Measurements from ENCODE around the gene KIAA1671.
"Not testable (repeated sequence)": the region's sequence is repeated elsewhere in the genome, so short reads cannot be mapped to it uniquely, and the experiment has no call there.

DNA sequence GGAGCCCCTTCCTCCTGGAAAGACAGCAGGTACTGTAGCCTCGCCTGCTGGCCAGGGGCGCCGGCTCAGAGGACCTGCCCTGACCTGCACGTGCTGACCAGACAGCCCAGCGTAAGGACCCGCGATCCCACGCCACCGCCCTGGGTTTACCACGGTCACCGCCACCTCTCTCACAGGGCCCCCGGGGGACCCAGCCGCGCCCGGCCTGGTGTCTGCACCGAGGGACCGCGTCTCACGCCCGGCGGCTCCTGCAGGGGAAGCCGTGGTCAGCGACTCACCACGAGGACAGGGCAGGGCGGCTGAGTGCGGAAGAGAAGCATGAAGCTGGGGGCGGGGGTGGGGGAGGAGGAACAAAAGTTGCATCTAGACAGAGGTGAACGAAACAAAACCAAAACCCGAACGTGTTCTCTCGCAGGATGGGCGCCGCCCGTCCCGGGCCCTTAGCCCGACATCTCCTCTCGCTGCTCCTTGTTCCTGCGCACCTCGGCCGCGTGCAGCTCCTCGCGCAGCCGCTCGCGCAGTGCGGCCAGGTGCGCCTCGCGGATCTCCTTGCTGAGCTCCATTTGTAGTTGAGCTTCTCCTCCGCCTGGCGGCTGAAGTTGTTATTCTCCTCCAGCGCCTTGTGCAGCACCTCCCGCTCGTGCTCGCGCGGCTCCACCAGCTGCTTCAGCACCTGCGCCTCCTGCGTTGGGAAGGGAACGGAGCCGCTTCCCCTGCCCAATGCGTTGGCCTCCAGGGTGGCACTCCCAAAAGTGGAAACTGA is 226.5 kb downstream of the KIAA1671 start:
- not testable (repeated sequence) for TF ChIP-seq POLR2A (conservative IDR thresholded peaks at IDR 0.05); ZNF124 (CRISPR knock-in tag; IDR thresholded peaks at IDR 0.05); TCF7L2 (IDR thresholded peaks at IDR 0.05; ENCODE audit: low read depth, low read length)
- TF ChIP-seq, protein P1, sequence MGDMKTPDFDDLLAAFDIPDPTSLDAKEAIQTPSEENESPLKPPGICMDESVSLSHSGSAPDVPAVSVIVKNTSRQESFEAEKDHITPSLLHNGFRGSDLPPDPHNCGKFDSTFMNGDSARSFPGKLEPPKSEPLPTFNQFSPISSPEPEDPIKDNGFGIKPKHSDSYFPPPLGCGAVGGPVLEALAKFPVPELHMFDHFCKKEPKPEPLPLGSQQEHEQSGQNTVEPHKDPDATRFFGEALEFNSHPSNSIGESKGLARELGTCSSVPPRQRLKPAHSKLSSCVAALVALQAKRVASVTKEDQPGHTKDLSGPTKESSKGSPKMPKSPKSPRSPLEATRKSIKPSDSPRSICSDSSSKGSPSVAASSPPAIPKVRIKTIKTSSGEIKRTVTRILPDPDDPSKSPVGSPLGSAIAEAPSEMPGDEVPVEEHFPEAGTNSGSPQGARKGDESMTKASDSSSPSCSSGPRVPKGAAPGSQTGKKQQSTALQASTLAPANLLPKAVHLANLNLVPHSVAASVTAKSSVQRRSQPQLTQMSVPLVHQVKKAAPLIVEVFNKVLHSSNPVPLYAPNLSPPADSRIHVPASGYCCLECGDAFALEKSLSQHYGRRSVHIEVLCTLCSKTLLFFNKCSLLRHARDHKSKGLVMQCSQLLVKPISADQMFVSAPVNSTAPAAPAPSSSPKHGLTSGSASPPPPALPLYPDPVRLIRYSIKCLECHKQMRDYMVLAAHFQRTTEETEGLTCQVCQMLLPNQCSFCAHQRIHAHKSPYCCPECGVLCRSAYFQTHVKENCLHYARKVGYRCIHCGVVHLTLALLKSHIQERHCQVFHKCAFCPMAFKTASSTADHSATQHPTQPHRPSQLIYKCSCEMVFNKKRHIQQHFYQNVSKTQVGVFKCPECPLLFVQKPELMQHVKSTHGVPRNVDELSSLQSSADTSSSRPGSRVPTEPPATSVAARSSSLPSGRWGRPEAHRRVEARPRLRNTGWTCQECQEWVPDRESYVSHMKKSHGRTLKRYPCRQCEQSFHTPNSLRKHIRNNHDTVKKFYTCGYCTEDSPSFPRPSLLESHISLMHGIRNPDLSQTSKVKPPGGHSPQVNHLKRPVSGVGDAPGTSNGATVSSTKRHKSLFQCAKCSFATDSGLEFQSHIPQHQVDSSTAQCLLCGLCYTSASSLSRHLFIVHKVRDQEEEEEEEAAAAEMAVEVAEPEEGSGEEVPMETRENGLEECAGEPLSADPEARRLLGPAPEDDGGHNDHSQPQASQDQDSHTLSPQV (IDR thresholded peaks at IDR 0.05) = not testable (repeated sequence)
